AG04450 (cell line): Measurements from ENCODE around the gene CYP2D6. TPM values are rescaled to one million over a fixed set of nuclear protein-coding genes. Genes with fewer than 3 reads are reported as not detected.

Experiments used
- CTCF ChIA-PET: fragments of 300-600, 350-600 bp; formaldehyde crosslinking; extraction: SDS; loops from one replicate; lab custom pipeline; 2022; ENCODE audit warnings: antibody characterized with exemption, inconsistent platforms; lab: Charles Lee
- POLR2A ChIA-PET: fragments of 350-600 bp; formaldehyde crosslinking; extraction: SDS; loops from one replicate; lab custom pipeline; 2021; ENCODE audit warnings: antibody characterized with exemption, inconsistent platforms; lab: Yijun Ruan, JAX
- DNase-seq: peaks from one replicate; pipeline ENCODE4 v3.0.0-alpha.2; 2011; ENCODE audit warnings: low read depth, low spot score
- H3K27ac ChIP-seq: one replicate; pipeline ENCODE4 v1.5.1; 2012; ENCODE audit warnings: low read depth, low read length, control low read depth
- H3K27me3 ChIP-seq: one replicate; pipeline ENCODE4 v1.6.0; 2012; ENCODE audit warnings: low read length; ENCODE audit not compliant: control insufficient read depth, insufficient read depth
- H3K4me3 ChIP-seq: 2 replicates; pipeline ENCODE4 v1.5.1; 2011; ENCODE audit warnings: mild to moderate bottlenecking, low read depth, low read length, control low read depth
- H3K9me3 ChIP-seq: 2 replicates; pipeline ENCODE4 v1.5.1; 2012; ENCODE audit warnings: low read length; ENCODE audit not compliant: control insufficient read depth, insufficient read depth
- CTCF ChIP-seq: IDR thresholded peaks from 2 replicates; pipeline ENCODE4 v1.5.1; 2011; ENCODE audit warnings: low read depth, low read length, control low read depth, inconsistent platforms
- polyA plus RNA-seq: library from polyadenylated mRNA; depleted of rRNA; stranded (reverse); fragments of >200 nt; gene quantifications from 2 replicates; pipeline ENCODE4 v1.2.3, GENCODE V29; 2011

CYP2D6 gene
- polyA plus RNA-seq, 1 experiment = 0.15 TPM

GRCh38 chr22:42160251-42160650, 29.6 kb upstream of the CYP2D6 start:
- ChIA-PET POLR2A (no interaction called here), CTCF (no interaction called here)
- Histone ChIP-seq H3K27ac (no peak overlapping the region), H3K4me3 (no peak overlapping the region), H3K9me3 (no peaks in the 10 kb centered on the region; the same call in 1 of the 2 replicates), H3K27me3 (no peaks in the 10 kb centered on the region)
- no peak for TF ChIP-seq CTCF
- no peak for DNase-seq

DNA sequence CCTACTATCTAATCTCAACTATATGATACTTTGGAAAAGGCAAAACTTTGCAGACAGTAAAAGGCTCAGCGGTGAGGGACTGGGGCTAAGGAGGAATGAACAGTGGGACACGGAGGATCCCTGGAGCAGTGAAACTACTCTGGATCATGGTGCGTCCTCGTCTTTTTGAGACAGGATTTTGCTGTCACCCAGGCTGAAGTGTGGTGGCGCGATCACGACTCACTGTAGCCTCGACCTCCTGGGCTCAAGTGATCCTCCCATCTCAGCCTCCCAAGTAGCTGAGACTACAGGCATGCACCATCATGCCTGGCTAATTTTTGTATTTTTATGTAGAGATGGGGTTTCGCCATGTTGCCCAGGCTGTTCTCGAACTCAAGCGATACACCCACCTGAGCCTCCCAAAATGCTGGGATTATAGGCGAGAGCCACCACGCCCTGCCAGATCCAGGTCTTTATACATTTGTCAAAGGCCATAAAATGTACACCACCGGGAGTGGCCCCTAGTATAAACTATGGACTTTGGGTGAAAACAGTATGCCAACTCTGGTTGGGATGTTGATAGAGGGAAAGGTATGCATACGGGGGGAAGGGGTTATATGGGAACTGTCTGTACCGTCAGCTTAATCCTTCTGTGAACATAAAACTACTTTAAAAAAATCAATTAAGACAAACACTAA, 28.0 kb upstream of the CYP2D6 start:
- Histone ChIP-seq H3K9me3 (no peaks in the 10 kb centered on the region; the same call in 1 of the 2 replicates), H3K27ac (no peak overlapping the region), H3K4me3 (no peak overlapping the region), H3K27me3 (no peaks in the 10 kb centered on the region)
- POLR2A ChIA-PET = interaction anchor here (0.6 kb wide), 1 partner anchor 958 kb away, joined by 3 read pairs; no protein-coding TSS in a partner anchor
- no peak for DNase-seq
- CTCF ChIA-PET = interaction anchor here (0.7 to 1.8 kb wide), 2 partner anchors 11 to 286 kb away, joined by 3 to 5 read pairs; no protein-coding TSS in a partner anchor
- no peak for TF ChIP-seq CTCF

DNA sequence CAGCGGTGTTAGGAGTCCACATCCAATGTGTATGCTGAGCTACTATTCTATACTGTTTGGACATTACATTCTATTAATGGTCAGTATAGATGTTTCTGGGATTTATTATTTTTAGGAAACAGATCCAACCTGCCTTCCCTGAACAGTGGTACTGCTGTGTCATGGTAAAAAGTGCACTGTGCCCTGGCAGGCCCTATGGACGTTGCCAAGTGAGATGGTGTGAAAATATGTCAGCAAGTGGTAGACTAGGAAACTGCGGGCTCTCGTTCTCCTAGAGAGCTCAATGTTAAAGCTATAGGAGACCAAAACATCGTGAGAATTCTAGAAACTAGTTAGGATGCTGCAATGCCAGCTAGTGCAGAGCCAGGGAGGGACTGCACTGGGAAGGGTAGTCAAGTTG, 26.0 kb upstream of the CYP2D6 start:
- H3K27ac ChIP-seq = no peak overlapping the region
- H3K27me3 ChIP-seq = no peaks in the 10 kb centered on the region
- ChIA-PET CTCF (interaction anchor here (1.5 kb wide), 1 partner anchor 12 kb away, joined by 5 read pairs; no protein-coding TSS in a partner anchor), POLR2A (interaction anchor here (1.1 kb wide), 1 partner anchor 287 kb away, joined by 3 read pairs; no protein-coding TSS in a partner anchor)
- H3K9me3 ChIP-seq = no peaks in the 10 kb centered on the region; the same call in 1 of the 2 replicates
- H3K4me3 ChIP-seq = no peak overlapping the region
- TF ChIP-seq CTCF = no peak
- no peak for DNase-seq

DNA sequence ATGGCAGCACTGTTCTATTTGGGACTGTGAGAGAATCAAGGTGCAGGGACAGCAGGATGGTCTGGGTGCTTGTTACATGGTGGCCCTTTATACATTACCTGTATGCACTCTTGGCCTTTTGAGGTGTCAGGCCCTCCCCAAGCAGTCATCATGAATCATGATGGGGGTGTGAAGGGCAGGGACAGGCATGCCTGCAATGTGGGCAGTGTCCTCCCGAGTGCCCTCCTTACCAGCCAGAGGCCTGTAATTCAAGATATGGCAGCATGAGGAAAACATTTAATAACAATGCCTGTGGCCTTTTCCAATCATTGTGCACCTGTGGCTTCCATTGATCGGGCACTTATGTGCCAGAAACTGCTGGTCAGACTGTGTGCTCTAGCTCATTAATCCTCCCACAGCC, 25.5 kb upstream of the CYP2D6 start:
- no peaks in the 10 kb centered on the region; the same call in 1 of the 2 replicates for H3K9me3 ChIP-seq
- no peaks in the 10 kb centered on the region for H3K27me3 ChIP-seq
- H3K27ac ChIP-seq = no peak overlapping the region
- no peak for TF ChIP-seq CTCF
- CTCF ChIA-PET = interaction anchor here (1.5 kb wide), 1 partner anchor 13 kb away, joined by 5 read pairs; no protein-coding TSS in a partner anchor
- DNase-seq = no peak
- no peak overlapping the region for H3K4me3 ChIP-seq
- POLR2A ChIA-PET = interaction anchor here (1.1 kb wide), 2 partner anchors 23 to 288 kb away, joined by 3 read pairs; no protein-coding TSS in a partner anchor

- DNase-seq = no peak
- POLR2A ChIA-PET = interaction anchor here (1.1 kb wide), 1 partner anchor 24 kb away, joined by 3 read pairs; no protein-coding TSS in a partner anchor
- Histone ChIP-seq H3K27me3 (no peaks in the 10 kb centered on the region), H3K27ac (no peak overlapping the region), H3K4me3 (no peak overlapping the region), H3K9me3 (no peaks in the 10 kb centered on the region; the same call in 1 of the 2 replicates)
- CTCF ChIA-PET = interaction anchor here (1.5 kb wide), 1 partner anchor 14 kb away, joined by 5 read pairs; no protein-coding TSS in a partner anchor
- TF ChIP-seq CTCF = no peak
Measured at GRCh38 chr22:42155053-42155543, 24.5 kb upstream of the CYP2D6 start.
